GM12865 (cell line): Measurements from ENCODE around the gene PTPN5.

Experiments
- DNase-seq: peaks from one replicate; pipeline ENCODE4 v3.0.0; 2010; ENCODE audit warnings: low read depth
- H3K4me3 ChIP-seq: 2 replicates; pipeline ENCODE4 v1.5.1; 2011; ENCODE audit warnings: mild to moderate bottlenecking, low read depth, low read length, control low read depth
- CTCF ChIP-seq: IDR thresholded peaks from 2 replicates; pipeline ENCODE4 v1.5.1; 2011; ENCODE audit warnings: low read length, control low read depth, low read depth, inconsistent platforms; ENCODE audit not compliant: insufficient read depth; ENCODE audit errors: missing control alignments

The PTPN5 gene

GRCh38 chr11:18773104-18773503 is 18.5 kb downstream of the PTPN5 start:
- DNase-seq: no peak
- TF ChIP-seq CTCF: no peak
- no peak overlapping the region for H3K4me3 ChIP-seq

GRCh38 chr11:18772211-18772610 is 19.4 kb downstream of the PTPN5 start:
- no peak overlapping the region for H3K4me3 ChIP-seq
- TF ChIP-seq CTCF: no peak
- no peak for DNase-seq

GRCh38 chr11:18771266-18772035 is 20.1 kb downstream of the PTPN5 start:
- H3K4me3 ChIP-seq: no peak overlapping the region
- TF ChIP-seq CTCF: no peak
- no peak for DNase-seq

GRCh38 chr11:18770479-18771125 is 21.0 kb downstream of the PTPN5 start:
- H3K4me3 ChIP-seq: no peak overlapping the region
- no peak for TF ChIP-seq CTCF
- no peak for DNase-seq

- no peak overlapping the region for H3K4me3 ChIP-seq
- DNase-seq: peak; percentile 84
- no peak for TF ChIP-seq CTCF
Measured at GRCh38 chr11:18769802-18770456, 21.7 kb downstream of the PTPN5 start.

- no peak for TF ChIP-seq CTCF
- DNase-seq: no peak
- no peak overlapping the region for H3K4me3 ChIP-seq
Measured at GRCh38 chr11:18768978-18769377, 22.6 kb downstream of the PTPN5 start.
